ACC112 (cell line): ENCODE results near the gene CLSTN2.

Experiments
- H2AFZ ChIP-seq: fragments of 200-600 bp; sonication (generic); one replicate; pipeline ENCODE4 v1.6.0; 2017; ENCODE audit warnings: antibody characterized with exemption, low read length; ENCODE audit not compliant: unreplicated experiment
- H3K27ac ChIP-seq: fragments of 200-600 bp; sonication (generic); 2 replicates; pipeline ENCODE4 v1.5.1; 2014; ENCODE audit warnings: low read depth, mild to moderate bottlenecking, antibody characterized with exemption, low read length, moderate library complexity
- H3K27me3 ChIP-seq: fragments of 200-600 bp; sonication (generic); 2 replicates; pipeline ENCODE4 v1.6.1; 2014; ENCODE audit warnings: mild to moderate bottlenecking, antibody characterized with exemption, low read length, moderate library complexity, mixed read lengths; ENCODE audit not compliant: insufficient read depth
- H3K36me3 ChIP-seq: fragments of 200-600 bp; sonication (generic); 2 replicates; pipeline ENCODE4 v1.6.1; 2016; ENCODE audit warnings: mild to moderate bottlenecking, antibody characterized with exemption, low read length, moderate library complexity, mixed read lengths; ENCODE audit not compliant: insufficient read depth
- H3K4me1 ChIP-seq: fragments of 200-600 bp; sonication (generic); one replicate; pipeline ENCODE4 v1.6.1; 2016; ENCODE audit warnings: low read length, mixed read lengths; ENCODE audit not compliant: insufficient read depth, unreplicated experiment, control insufficient read depth
- H3K4me3 ChIP-seq: fragments of 200-600 bp; sonication (generic); 2 replicates; pipeline ENCODE4 v1.5.1; 2014; ENCODE audit warnings: mild to moderate bottlenecking, low read depth, low read length
- H3K79me2 ChIP-seq: fragments of 200-600 bp; sonication (generic); one replicate; pipeline ENCODE4 v1.6.0; 2016; ENCODE audit warnings: low read length; ENCODE audit not compliant: control insufficient read depth, unreplicated experiment, insufficient read depth

Gene CLSTN2

DNA sequence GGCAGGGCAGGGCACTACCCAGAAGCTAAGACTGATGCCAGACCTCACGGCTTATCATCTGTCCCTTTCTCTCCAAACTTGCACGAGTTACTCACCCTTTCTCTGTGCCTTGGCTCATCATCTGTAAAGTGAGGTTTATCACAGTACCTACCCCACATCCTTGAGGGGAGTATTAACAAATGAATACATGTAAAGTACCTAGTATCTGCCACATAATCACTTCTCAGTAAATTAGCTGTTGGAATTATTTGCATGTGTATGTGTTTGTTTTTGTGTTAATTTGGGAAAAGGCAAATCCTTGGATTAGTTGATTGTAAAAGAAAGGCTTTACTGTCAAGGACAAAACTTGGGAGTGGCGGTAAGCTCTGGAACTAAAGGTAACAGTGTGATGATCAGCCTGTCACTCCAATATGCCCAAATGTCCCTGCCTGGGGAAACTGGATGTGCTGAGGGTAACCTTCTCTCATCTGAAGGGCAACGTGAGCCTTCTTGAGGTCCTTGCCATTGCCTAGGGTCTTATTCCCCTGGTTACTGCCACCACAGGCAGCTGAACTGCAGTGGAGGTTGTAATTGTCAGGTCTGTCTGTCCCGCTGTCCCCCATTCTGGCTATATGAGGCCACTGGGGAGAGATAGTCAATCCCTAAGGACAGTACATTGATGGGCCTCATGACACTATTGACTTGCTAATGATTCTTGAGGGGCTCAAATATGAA is 269.4 kb downstream of the CLSTN2 start:
- H3K4me3 ChIP-seq: no peak overlapping the region
- no peak overlapping the region for H2AFZ ChIP-seq
- no peak overlapping the region for H3K27ac ChIP-seq

GRCh38 chr3:140205598-140205997 is 270.6 kb downstream of the CLSTN2 start:
- Histone ChIP-seq H3K36me3 (no peaks in the 10 kb centered on the region), H3K79me2 (no peaks in the 10 kb centered on the region), H3K4me3 (no peak overlapping the region), H3K27ac (no peak overlapping the region), H2AFZ (no peak overlapping the region), H3K27me3 (peaks cover 54% of the 10 kb centered on the region), H3K4me1 (no peaks in the 10 kb centered on the region)

More for the DNA sequence above, 269.4 kb downstream of the CLSTN2 start:
- Histone ChIP-seq H3K27me3 (peaks cover 42% of the 10 kb centered on the region), H3K4me1 (no peaks in the 10 kb centered on the region), H3K36me3 (no peaks in the 10 kb centered on the region), H3K79me2 (no peaks in the 10 kb centered on the region)

GRCh38 chr3:140206196-140207040 is 271.4 kb downstream of the CLSTN2 start:
- Histone ChIP-seq H3K4me1 (no peaks in the 10 kb centered on the region), H3K27ac (no peak overlapping the region), H3K4me3 (no peak overlapping the region), H3K36me3 (no peaks in the 10 kb centered on the region), H3K79me2 (no peaks in the 10 kb centered on the region), H2AFZ (no peak overlapping the region), H3K27me3 (peaks cover 54% of the 10 kb centered on the region)

- Histone ChIP-seq H2AFZ (no peak overlapping the region), H3K27ac (no peak overlapping the region), H3K36me3 (no peaks in the 10 kb centered on the region), H3K79me2 (no peaks in the 10 kb centered on the region), H3K4me1 (no peaks in the 10 kb centered on the region), H3K4me3 (no peak overlapping the region), H3K27me3 (peaks cover 49% of the 10 kb centered on the region)
Observed at GRCh38 chr3:140207541-140207940, 272.6 kb downstream of the CLSTN2 start.

DNA sequence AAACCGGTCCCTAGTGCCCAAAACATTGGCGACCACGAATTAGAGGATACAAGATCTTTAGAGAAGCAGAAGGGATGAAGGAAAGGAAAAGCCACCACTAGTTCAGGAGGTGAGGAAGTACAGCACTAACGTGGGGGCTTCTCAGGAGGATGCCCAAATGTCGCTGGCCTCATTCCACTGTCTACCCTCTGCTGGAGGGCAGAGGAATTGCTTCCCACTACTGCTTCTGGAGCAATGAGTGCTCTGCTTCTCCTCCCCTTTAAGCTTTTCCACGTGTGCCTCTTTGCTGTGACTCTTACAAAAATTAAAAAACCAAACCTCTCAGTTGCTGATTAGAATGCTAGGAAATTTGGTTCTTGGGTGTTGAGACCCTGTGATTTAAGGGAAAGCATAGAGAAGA is 281.3 kb downstream of the CLSTN2 start:
- Histone ChIP-seq H2AFZ (no peak overlapping the region), H3K36me3 (no peaks in the 10 kb centered on the region), H3K4me3 (no peak overlapping the region), H3K27ac (no peak overlapping the region), H3K27me3 (peaks cover 25% of the 10 kb centered on the region; the same call in 1 of the 2 replicates), H3K4me1 (no peaks in the 10 kb centered on the region), H3K79me2 (no peaks in the 10 kb centered on the region)

GRCh38 chr3:140219291-140219690 is 284.3 kb downstream of the CLSTN2 start:
- Histone ChIP-seq H3K4me3 (no peak overlapping the region), H3K27me3 (peaks cover 25% of the 10 kb centered on the region; the same call in 1 of the 2 replicates), H3K4me1 (no peaks in the 10 kb centered on the region), H3K36me3 (no peaks in the 10 kb centered on the region), H3K27ac (no peak overlapping the region), H2AFZ (no peak overlapping the region), H3K79me2 (no peaks in the 10 kb centered on the region)

DNA sequence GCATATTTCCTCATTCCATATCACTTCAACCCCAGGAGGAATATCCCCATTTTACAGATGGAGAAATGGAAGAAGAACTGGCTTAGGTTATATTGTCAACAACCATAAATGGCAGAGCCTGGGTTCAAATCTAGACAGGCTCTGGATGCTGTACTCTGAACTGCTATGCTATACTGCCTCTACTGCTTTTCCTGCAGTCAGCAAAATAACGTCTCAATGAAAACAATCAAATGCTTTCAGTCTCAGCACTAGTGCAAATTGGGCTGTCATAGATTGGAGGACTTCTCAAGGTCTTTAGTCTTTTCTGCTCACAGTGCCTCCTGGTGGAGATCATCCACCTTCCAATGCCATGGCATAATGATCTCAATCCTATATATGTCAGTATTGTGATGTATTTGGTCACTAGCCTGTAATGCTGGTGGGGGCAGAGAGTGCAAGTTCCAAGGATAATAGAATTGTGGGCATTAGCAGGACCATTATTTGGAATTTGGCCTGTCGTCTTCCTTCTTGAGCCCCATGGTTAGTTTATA is 285.0 kb downstream of the CLSTN2 start:
- peaks cover 22% of the 10 kb centered on the region; the same call in 1 of the 2 replicates for H3K27me3 ChIP-seq
- H3K27ac ChIP-seq: no peak overlapping the region
- no peaks in the 10 kb centered on the region for H3K4me1 ChIP-seq
- no peak overlapping the region for H2AFZ ChIP-seq
- no peak overlapping the region for H3K4me3 ChIP-seq
- H3K36me3 ChIP-seq: no peaks in the 10 kb centered on the region
- no peaks in the 10 kb centered on the region for H3K79me2 ChIP-seq

DNA sequence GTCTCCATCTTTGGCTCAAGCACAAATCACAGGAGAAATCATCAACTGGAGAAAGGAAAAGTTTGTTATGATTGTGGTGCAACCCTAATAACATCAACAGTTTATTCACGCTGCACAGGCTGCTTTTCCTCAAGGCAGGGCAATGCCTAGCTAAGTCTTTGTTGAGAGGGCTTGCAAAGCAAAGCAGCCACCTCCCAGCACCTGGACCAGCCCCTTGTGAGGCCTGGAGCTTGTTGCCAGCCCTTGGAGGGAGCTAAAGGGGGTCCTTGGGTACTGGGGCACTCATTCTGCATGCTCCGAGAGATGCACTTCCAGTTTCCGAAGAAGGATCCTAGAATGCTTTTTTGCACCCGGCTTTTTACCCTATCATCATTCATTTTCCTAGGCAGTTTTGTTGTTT is 288.2 kb downstream of the CLSTN2 start:
- Histone ChIP-seq H3K79me2 (no peaks in the 10 kb centered on the region), H3K27me3 (0 out of 2 replicates have a peak, but pooled peaks cover 9% of the 10 kb centered on the region), H3K4me3 (no peak overlapping the region), H3K27ac (no peak overlapping the region), H3K36me3 (no peaks in the 10 kb centered on the region), H2AFZ (no peak overlapping the region), H3K4me1 (no peaks in the 10 kb centered on the region)

- no peak overlapping the region for H2AFZ ChIP-seq
- 0 out of 2 replicates have a peak, but pooled peaks cover 4% of the 10 kb centered on the region for H3K27me3 ChIP-seq
- no peaks in the 10 kb centered on the region for H3K36me3 ChIP-seq
- no peak overlapping the region for H3K27ac ChIP-seq
- no peak overlapping the region for H3K4me3 ChIP-seq
- no peaks in the 10 kb centered on the region for H3K79me2 ChIP-seq
- no peaks in the 10 kb centered on the region for H3K4me1 ChIP-seq
Observed at GRCh38 chr3:140223631-140224030, 288.6 kb downstream of the CLSTN2 start.

- no peaks in the 10 kb centered on the region for H3K36me3 ChIP-seq
- H3K27me3 ChIP-seq: no peaks in the 10 kb centered on the region
- no peaks in the 10 kb centered on the region for H3K79me2 ChIP-seq
- H2AFZ ChIP-seq: no peak overlapping the region
- H3K4me1 ChIP-seq: no peaks in the 10 kb centered on the region
- H3K4me3 ChIP-seq: no peak overlapping the region
- no peak overlapping the region for H3K27ac ChIP-seq
Observed at GRCh38 chr3:140224307-140224706, 289.3 kb downstream of the CLSTN2 start.
